Measurements from ENCODE around the gene KLC1.
"Not testable (repeated sequence)": the region's sequence is repeated elsewhere in the genome, so short reads cannot be mapped to it uniquely, and the experiment has no call there.

The KLC1 gene

DNA sequence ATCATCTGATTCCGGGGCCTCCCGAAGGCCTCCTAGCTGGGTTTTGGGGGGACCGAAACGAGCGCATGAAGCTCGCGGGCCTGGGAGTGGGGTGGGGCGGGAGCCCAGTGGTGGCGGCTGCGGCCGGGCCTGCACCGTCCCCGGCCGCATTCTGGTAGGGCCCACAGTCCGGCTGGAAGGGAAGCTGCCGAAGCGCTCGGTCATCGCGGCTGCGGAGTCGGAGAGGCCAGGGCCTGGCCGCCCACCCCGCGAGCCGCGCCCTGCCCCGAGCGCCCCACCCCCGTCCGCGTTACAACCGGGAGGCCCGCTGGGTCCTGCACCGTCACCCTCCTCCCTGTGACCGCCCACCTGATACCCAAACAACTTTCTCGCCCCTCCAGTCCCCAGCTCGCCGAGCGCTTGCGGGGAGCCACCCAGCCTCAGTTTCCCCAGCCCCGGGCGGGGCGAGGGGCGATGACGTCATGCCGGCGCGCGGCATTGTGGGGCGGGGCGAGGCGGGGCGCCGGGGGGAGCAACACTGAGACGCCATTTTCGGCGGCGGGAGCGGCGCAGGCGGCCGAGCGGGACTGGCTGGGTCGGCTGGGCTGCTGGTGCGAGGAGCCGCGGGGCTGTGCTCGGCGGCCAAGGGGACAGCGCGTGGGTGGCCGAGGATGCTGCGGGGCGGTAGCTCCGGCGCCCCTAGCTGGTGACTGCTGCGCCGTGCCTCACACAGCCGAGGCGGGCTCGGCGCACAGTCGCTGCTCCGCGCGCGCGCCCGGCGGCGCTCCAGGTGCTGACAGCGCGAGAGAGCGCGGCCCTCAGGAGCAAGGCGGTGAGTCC, at the start of gene KLC1:
Gene KLC1, plus strand, starts transcription at position 528 of the 819 bp plus-strand sequence. CDS start 25,354 bp downstream, outside the sequence.
- peak; percentile 42 for DNase-seq

GRCh38 chr14:103581206-103581605, 47.8 kb upstream of the KLC1 start:
- no peak for DNase-seq

- DNase-seq = no peak
Observed at GRCh38 chr14:103581954-103582703, 46.9 kb upstream of the KLC1 start.

DNA sequence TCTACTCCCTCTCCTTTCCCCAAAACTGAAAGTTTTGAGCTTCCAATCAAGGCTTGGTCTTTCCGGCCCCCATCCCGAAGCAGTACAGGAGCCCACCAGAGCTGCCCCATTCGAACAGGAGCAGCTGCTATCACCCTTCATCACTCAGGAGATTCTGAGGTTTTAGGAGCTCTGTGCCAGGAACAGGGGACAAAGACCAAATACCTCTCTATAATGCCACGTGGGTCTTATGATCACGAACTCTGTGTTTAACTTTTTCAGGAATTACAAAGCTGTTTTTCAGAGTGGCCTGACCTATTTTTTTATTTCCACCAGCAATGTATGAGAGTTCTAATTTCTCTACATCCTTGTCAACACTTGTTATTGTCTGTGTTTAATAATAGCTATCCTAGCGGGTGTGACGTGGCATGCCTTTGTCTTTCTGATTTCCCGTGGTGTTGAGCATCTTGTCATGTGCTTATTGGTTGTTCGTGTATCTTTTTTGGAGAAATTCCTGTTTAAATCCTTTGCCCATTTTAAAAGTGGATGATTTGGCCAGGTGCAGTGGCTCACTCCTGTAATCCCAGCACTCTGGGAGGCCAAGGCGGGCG, 44.6 kb upstream of the KLC1 start:
- no peak for DNase-seq

DNA sequence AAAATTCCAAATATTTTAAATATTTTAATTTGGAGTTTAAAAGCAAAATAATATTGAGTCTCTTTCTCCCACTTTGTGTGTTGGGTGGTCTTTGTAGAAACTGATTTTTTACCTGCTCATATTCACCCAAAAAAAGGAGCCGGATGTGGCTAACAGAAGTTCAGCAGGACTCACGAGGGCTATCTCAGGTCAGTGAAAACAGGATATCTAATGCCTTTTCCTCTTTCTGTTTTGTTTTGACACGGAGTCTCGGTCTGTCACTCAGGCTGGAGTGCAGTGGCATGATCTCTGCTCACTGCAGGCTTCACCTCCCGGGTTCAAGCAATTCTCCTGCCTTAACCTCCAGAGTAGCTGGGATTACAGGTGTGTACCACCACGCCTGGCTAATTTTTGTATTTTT, 35.4 kb upstream of the KLC1 start:
- DNase-seq = no peak

GRCh38 chr14:103594265-103594664, 34.7 kb upstream of the KLC1 start:
- DNase-seq = no peak

DNA sequence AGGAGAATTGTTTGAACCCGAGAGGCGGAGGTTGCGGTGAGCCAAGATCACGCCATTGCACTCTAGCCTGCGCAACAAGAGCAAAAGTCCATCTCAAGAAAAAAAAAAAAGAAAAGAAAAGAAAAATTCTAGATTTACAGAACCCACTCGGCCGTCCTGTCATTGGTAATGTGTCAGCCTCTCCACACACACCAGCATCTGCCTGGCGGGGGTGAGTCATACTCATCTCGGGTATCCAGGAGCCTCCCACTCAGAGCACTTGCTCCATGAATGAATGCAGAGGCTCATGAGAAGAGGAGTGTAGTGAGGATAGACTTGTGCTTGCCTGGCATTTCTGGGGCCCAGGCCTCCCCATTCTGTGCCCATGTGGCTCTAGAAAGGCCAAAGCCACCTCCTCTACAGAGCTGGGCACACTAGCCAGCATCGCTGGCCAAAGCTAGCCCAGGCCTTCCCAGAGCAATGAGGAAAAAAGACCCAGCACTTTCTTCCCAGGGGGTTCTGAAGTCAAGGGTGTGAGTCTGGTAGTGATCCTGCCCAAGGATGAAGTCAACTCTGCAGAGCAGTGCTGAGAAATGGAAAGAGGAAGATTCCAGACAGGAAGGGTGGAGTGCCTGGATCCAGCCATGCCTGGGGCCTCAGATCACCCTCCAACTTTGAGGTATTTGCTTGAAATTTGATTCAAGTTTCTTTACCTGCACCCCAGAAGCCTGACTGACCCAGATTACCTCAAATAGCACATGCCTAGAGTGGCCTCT, 31.2 kb upstream of the KLC1 start:
- peak; percentile 72 for DNase-seq

GRCh38 chr14:103600503-103600902, 28.5 kb upstream of the KLC1 start:
- no peak for DNase-seq

- DNase-seq = no peak
Observed at GRCh38 chr14:103604620-103605019, 24.4 kb upstream of the KLC1 start.

DNA sequence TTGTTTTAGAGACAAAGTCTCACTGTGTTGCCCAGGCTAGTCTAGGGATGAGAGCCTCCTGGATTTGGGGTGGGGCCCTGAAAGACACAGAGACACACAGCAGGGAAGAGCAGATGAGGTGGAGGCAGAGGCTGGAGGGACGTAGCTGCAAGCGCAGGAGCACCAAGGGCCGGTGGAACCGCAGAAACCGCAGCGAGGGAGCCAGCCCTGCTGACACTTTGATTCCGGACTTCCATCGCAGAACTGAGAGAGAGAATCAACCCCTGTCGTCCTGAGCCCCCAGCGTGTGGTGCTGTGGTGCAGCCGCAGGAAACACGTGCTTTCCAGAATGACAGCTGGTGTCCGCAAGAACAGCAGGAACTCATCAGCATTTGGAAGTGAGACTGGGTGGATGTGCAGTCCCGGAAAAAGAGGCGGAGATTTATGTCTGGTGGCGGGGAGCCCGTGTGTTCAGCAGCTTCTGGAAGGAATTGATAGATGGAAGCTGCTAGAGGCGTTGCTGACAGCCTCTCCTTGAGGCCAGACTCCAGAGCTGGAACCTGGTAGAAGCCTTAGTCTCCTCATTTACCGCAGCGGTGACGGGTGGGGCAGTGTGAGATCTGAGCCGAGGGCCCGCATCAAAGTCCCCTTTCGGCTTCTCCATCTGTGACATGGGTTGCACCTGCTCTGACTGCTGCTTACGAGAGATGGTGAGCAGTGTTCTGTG, 21.9 kb upstream of the KLC1 start:
- peak; percentile 17 for DNase-seq

- no peak for DNase-seq
Observed at GRCh38 chr14:103607822-103608221, 21.2 kb upstream of the KLC1 start.

- not testable (repeated sequence) for DNase-seq
Observed at GRCh38 chr14:103609081-103609480, 19.9 kb upstream of the KLC1 start.

GRCh38 chr14:103611215-103611614, 17.8 kb upstream of the KLC1 start:
- no peak for DNase-seq

- no peak for DNase-seq
Observed at GRCh38 chr14:103613517-103613916, 15.5 kb upstream of the KLC1 start.

DNA sequence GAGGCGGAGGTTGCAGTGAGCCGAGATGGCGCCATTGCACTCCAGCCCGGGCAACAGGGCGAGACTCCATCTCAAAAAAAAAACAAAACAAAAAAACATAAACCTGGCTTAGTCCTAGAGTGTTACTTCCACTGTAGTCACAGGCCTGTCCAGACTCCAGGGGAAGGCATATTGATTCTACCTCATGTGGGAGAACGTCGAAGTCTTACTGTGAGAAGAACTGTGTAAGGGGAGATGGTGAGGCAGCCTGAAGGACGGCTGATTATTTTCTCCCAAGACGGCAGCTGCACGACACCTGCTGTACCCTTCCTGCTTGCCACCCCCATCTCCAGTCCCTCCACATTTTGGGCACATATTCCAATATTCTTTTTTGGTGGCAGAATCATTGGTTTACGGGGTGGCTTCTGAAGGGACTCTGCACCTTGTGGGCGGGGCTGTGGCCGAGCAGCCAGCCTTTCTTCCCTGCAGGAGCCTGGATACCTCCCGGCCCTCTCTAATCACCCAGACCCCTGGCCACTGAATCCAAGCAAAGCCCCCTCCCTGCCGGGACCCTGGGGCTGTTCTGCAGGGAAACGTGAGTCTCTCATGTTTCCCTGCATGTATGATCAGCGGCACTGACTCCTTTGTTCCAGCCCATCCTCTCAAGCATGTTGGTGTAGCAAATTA, 12.2 kb upstream of the KLC1 start:
- DNase-seq = no peak

GRCh38 chr14:103619057-103619456, 10.0 kb upstream of the KLC1 start:
- no peak for DNase-seq

GRCh38 chr14:103621860-103622259, 7.2 kb upstream of the KLC1 start:
- no peak for DNase-seq

GRCh38 chr14:103623308-103623707, 5.7 kb upstream of the KLC1 start:
- DNase-seq = no peak

GRCh38 chr14:103623883-103624482, 5.0 kb upstream of the KLC1 start:
- no peak for DNase-seq

GRCh38 chr14:103624860-103625259, 4.2 kb upstream of the KLC1 start:
- DNase-seq = peak; percentile 21

GRCh38 chr14:103625356-103626095, 3.5 kb upstream of the KLC1 start:
- DNase-seq = no peak

All from kidney glomerular epithelial cell (primary cell).